ENCODE results near the gene KRTAP2-2. TPM values are rescaled to one million over a fixed set of nuclear protein-coding genes. Genes with fewer than 3 reads are reported as not detected.
A peak's percentile ranks its signal among the peaks of the same experiment; 100 is the strongest.
"Not testable (repeated sequence)": the region's sequence is repeated elsewhere in the genome, so short reads cannot be mapped to it uniquely, and the experiment has no call there.

KRTAP2-2 gene
- polyA plus RNA-seq, 2 of the 4 experiments (the other 2 are of a cell fraction): not detected

- 8% methylated on average over 2 of the region's 2 CpGs for WGBS (ENCODE audit: missing lambda C conversion rate)
- Histone ChIP-seq H3K9me3 (no peaks in the 10 kb centered on the region), H3K4me1 (peaks cover 10% of the 10 kb centered on the region; the same call in 1 of the 3 replicates), H3K4me3 (no peak overlapping the region), H3K27ac (no peak overlapping the region), H3K4me2 (peak overlapping the region; percentile 4; the same call in 2 of the 3 replicates)
- ATAC-seq (no peak; a peak in 1 of 6 replicates), DNase-seq (ENCODE audit: low read depth in 1 of 2, low spot score in 1 of 2) (peak in 1 of 2 experiments; percentile 19), FAIRE-seq (peak; percentile 78)
- CTCF ChIA-PET: interaction anchor here (1.4 kb wide), 1 partner anchor 9 kb away, joined by 3 read pairs; no protein-coding TSS in a partner anchor
- POLR2A ChIA-PET: no interaction called here
- TF ChIP-seq BHLHE40 (IDR thresholded peaks at IDR 0.05; ENCODE audit: low read depth, low read length) (no peak), CEBPB (IDR thresholded peaks at IDR 0.05) (no peak), HOXA7 (CRISPR knock-in tag; IDR thresholded peaks at IDR 0.05) (no peak), CBX8 (IDR thresholded peaks at IDR 0.05) (no peak), BCL3 (IDR thresholded peaks at IDR 0.05) (no peak), GATA3 (IDR thresholded peaks at IDR 0.05; ENCODE audit: borderline replicate concordance) (no peak)
- TF ChIP-seq, protein P1, sequence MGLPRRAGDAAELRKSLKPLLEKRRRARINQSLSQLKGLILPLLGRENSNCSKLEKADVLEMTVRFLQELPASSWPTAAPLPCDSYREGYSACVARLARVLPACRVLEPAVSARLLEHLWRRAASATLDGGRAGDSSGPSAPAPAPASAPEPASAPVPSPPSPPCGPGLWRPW (IDR thresholded peaks at IDR 0.05): no peak
Measured at GRCh38 chr17:41049110-41049509, 5.9 kb downstream of the KRTAP2-2 start.

DNA sequence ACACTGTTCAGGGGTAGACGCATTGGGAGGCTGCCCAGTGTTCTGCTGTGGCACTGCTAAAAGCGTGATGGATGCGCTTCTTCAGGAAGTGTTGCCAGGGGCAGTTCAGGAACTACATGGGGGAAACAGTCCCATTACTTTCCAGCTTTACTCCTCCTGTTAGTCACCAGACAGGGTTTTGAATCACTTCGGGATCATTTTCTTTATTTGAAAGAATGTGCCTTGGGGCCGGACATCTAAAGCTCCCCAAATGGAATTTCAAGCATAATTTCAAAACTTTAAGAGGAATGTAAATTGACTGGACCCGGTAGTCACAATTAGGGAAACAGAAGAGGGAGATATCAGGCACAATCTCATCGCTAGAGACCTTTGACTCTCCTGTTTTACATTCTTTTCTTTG lies 6.6 kb downstream of the KRTAP2-2 start:
- WGBS (ENCODE audit: missing lambda C conversion rate): 49% methylated on average over 7 of the region's 7 CpGs
- ATAC-seq (peak; percentile 38 to 39; a peak in 2 of 6 replicates), DNase-seq (ENCODE audit: low read depth in 1 of 2, low spot score in 1 of 2) (no peak), FAIRE-seq (no peak)
- POLR2A ChIA-PET: no interaction called here
- no peak overlapping the region for H3K4me3 ChIP-seq
- CTCF ChIA-PET: interaction anchor here (1.4 kb wide), 2 partner anchors 10 to 274 kb away, joined by 3 to 10 read pairs; no protein-coding TSS in a partner anchor
- peaks cover 4% of the 10 kb centered on the region; the same call in 2 of the 3 replicates for H3K9me3 ChIP-seq
- peak overlapping the region; percentile 4; the same call in 2 of the 3 replicates for H3K4me2 ChIP-seq
- no peak overlapping the region for H3K27ac ChIP-seq
- TF ChIP-seq POLR2AphosphoS2 (conservative IDR thresholded peaks at IDR 0.05; ENCODE audit: low read length) (no peak), CEBPB (IDR thresholded peaks at IDR 0.05) (no peak), RNF2 (IDR thresholded peaks at IDR 0.05; ENCODE audit: borderline replicate concordance, low read depth) (no peak), BCL3 (IDR thresholded peaks at IDR 0.05) (no peak), POLR2A (IDR thresholded peaks at IDR 0.05; ENCODE audit: low read length) (no peak), HDAC2 (IDR thresholded peaks at IDR 0.05) (no peak), NR3C1 (IDR thresholded peaks at IDR 0.05) (no peak), CBX8 (IDR thresholded peaks at IDR 0.05) (no peak), ZFP36 (IDR thresholded peaks at IDR 0.05; ENCODE audit: borderline replicate concordance, partially characterized antibody) (no peak), NPAS2 (CRISPR knock-in tag; IDR thresholded peaks at IDR 0.05; ENCODE audit: borderline replicate concordance) (no peak), EP300 (IDR thresholded peaks at IDR 0.05) (no peak), MAZ (IDR thresholded peaks at IDR 0.05; ENCODE audit: borderline replicate concordance, low read depth, low read length) (no peak), HOXA7 (CRISPR knock-in tag; IDR thresholded peaks at IDR 0.05) (no peak), USF2 (IDR thresholded peaks at IDR 0.05) (no peak), MAX (IDR thresholded peaks at IDR 0.05) (no peak), RFX5 (IDR thresholded peaks at IDR 0.05) (no peak)
- TF ChIP-seq, protein P2, sequence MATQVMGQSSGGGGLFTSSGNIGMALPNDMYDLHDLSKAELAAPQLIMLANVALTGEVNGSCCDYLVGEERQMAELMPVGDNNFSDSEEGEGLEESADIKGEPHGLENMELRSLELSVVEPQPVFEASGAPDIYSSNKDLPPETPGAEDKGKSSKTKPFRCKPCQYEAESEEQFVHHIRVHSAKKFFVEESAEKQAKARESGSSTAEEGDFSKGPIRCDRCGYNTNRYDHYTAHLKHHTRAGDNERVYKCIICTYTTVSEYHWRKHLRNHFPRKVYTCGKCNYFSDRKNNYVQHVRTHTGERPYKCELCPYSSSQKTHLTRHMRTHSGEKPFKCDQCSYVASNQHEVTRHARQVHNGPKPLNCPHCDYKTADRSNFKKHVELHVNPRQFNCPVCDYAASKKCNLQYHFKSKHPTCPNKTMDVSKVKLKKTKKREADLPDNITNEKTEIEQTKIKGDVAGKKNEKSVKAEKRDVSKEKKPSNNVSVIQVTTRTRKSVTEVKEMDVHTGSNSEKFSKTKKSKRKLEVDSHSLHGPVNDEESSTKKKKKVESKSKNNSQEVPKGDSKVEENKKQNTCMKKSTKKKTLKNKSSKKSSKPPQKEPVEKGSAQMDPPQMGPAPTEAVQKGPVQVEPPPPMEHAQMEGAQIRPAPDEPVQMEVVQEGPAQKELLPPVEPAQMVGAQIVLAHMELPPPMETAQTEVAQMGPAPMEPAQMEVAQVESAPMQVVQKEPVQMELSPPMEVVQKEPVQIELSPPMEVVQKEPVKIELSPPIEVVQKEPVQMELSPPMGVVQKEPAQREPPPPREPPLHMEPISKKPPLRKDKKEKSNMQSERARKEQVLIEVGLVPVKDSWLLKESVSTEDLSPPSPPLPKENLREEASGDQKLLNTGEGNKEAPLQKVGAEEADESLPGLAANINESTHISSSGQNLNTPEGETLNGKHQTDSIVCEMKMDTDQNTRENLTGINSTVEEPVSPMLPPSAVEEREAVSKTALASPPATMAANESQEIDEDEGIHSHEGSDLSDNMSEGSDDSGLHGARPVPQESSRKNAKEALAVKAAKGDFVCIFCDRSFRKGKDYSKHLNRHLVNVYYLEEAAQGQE (IDR thresholded peaks at IDR 0.05): no peak
- TF ChIP-seq, protein P3, sequence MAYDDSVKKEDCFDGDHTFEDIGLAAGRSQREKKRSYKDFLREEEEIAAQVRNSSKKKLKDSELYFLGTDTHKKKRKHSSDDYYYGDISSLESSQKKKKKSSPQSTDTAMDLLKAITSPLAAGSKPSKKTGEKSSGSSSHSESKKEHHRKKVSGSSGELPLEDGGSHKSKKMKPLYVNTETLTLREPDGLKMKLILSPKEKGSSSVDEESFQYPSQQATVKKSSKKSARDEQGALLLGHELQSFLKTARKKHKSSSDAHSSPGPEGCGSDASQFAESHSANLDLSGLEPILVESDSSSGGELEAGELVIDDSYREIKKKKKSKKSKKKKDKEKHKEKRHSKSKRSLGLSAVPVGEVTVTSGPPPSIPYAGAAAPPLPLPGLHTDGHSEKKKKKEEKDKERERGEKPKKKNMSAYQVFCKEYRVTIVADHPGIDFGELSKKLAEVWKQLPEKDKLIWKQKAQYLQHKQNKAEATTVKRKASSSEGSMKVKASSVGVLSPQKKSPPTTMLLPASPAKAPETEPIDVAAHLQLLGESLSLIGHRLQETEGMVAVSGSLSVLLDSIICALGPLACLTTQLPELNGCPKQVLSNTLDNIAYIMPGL (CRISPR knock-in tag; IDR thresholded peaks at IDR 0.05; ENCODE audit: borderline replicate concordance): no peak
- TF ChIP-seq, protein P4, sequence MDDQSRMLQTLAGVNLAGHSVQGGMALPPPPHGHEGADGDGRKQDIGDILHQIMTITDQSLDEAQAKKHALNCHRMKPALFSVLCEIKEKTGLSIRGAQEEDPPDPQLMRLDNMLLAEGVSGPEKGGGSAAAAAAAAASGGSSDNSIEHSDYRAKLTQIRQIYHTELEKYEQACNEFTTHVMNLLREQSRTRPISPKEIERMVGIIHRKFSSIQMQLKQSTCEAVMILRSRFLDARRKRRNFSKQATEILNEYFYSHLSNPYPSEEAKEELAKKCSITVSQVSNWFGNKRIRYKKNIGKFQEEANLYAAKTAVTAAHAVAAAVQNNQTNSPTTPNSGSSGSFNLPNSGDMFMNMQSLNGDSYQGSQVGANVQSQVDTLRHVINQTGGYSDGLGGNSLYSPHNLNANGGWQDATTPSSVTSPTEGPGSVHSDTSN (IDR thresholded peaks at IDR 0.05): no peak
- H3K4me1 ChIP-seq: peaks cover 10% of the 10 kb centered on the region; the same call in 1 of the 3 replicates

DNA sequence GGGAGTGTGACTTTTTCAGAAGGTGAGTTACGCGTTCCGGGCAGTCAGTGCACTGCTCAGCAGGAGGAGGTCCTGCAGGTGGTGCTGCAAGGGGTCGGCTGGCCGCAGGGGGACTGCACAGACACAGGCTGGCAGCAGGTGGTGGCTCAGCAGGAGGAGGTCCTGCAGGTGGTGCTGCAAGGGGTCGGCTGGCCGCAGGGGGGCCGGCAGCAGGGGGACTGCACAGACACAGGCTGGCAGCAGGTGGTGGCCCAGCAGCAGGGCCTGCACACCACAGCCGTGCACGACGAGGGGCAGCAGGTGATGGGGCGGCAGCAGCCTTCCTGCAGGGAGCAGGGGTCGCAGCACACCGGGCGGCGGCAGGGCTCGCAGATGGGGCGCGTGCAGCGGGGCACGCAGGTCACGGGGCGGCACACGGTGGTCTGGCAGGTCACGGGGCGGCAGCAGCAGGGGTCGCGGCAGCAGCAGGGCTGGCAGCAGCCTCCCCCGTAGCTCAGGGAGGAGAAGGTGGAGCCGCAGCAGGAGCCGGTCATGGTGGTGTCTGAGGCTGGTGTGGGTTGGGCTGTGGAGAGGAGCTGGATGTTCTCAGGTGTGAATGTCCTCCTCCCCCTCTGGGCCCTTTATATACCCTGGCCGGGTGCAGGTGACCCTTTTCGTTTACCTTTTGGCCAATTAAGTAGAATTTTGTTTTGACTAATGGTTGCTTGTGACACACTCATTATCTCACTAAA lies 8.1 kb downstream of the KRTAP2-2 start, which contains the start of gene KRTAP2-1:
Gene KRTAP2-1 (minus strand): TSS at position 582 of the 731 bp plus-strand sequence. CDS start 49 bp downstream, at position 533.
- H3K27ac ChIP-seq; H3K4me1 ChIP-seq; H3K4me3 ChIP-seq; DNase-seq (ENCODE audit: low read depth in 1 of 2, low spot score in 1 of 2); POLR2A ChIA-PET; FAIRE-seq; H3K4me2 ChIP-seq: not testable (repeated sequence)
- H3K9me3 ChIP-seq: peaks cover 11% of the 10 kb centered on the region; the same call in 2 of the 3 replicates
- peak in 1 of 2 experiments; percentile 50; a peak in 2 of 6 replicates for ATAC-seq
- CTCF ChIA-PET: interaction anchor here (1.4 kb wide), 1 partner anchor 276 kb away, joined by 10 read pairs; no protein-coding TSS in a partner anchor
- WGBS (ENCODE audit: missing lambda C conversion rate): 91% methylated on average over 5 of the region's 33 CpGs
